ENCODE results near the gene RPS25.
"Not testable (repeated sequence)": the region's sequence is repeated elsewhere in the genome, so short reads cannot be mapped to it uniquely, and the experiment has no call there.

The RPS25 gene

GRCh38 chr11:119014209-119014924 lies 3.8 kb downstream of the RPS25 start:
- no peak for DNase-seq

GRCh38 chr11:119012629-119013170 lies 5.4 kb downstream of the RPS25 start:
- no peak for DNase-seq

- no peak for DNase-seq
Measured at GRCh38 chr11:119011476-119012053, 6.6 kb downstream of the RPS25 start.

GRCh38 chr11:119006656-119007055 lies 11.5 kb downstream of the RPS25 start:
- no peak for DNase-seq

- DNase-seq: no peak
Measured at GRCh38 chr11:119000906-119001305, 17.2 kb downstream of the RPS25 start.

- DNase-seq: no peak
Measured at GRCh38 chr11:118998822-118999221, 19.3 kb downstream of the RPS25 start.

- DNase-seq: no peak
Measured at GRCh38 chr11:118998388-118998717, 19.8 kb downstream of the RPS25 start.

GRCh38 chr11:118997627-118998387 lies 20.3 kb downstream of the RPS25 start, which contains the start of gene CENATAC:
Gene CENATAC, plus strand, starts transcription at chr11:118998138. Its CDS starts 60 bp downstream, at chr11:118998198.
- peak; percentile 89 to 92 for DNase-seq

- peak; percentile 51 to 60 for DNase-seq
Measured at GRCh38 chr11:118996926-118997626, 21.1 kb downstream of the RPS25 start.

- not testable (repeated sequence) for DNase-seq
Measured at GRCh38 chr11:118991486-118992038, 26.6 kb downstream of the RPS25 start.

GRCh38 chr11:118988280-118988679 lies 29.9 kb downstream of the RPS25 start:
- DNase-seq: no peak

- no peak for DNase-seq
Measured at GRCh38 chr11:118984825-118985224, 33.3 kb downstream of the RPS25 start.

- DNase-seq: not testable (repeated sequence)
Measured at GRCh38 chr11:118984337-118984736, 33.8 kb downstream of the RPS25 start.

- DNase-seq: no peak
Measured at GRCh38 chr11:118980191-118980881, 37.8 kb downstream of the RPS25 start.

GRCh38 chr11:118979434-118979833 lies 38.7 kb downstream of the RPS25 start:
- DNase-seq: no peak

GRCh38 chr11:118975771-118976709 lies 42.1 kb downstream of the RPS25 start:
- no peak for DNase-seq

- no peak for DNase-seq
Measured at GRCh38 chr11:118973985-118974384, 44.2 kb downstream of the RPS25 start.

- no peak for DNase-seq
Measured at GRCh38 chr11:118971646-118972045, 46.5 kb downstream of the RPS25 start, which contains the start of gene FOXR1. Gene FOXR1, plus strand, starts transcription at chr11:118971761. Its CDS starts 171 bp downstream, at chr11:118971932.

- DNase-seq: not testable (repeated sequence)
Measured at GRCh38 chr11:118969508-118969907, 48.6 kb downstream of the RPS25 start.

All from AML-193 (cell line).